K562 (cell line): Measurements from ENCODE around the gene ADAM8. TPM values are rescaled to one million over a fixed set of nuclear protein-coding genes. Genes with fewer than 3 reads are reported as not detected.

Source experiments
- ARID1B ChIP-seq: fragments of 450-650 bp; IDR thresholded peaks from 2 replicates; pipeline ENCODE4 v1.6.1; 2016; ENCODE audit warnings: antibody characterized with exemption, mild to moderate bottlenecking, inconsistent platforms
- CC2D1A ChIP-seq: fragments of 450-650 bp; IDR thresholded peaks from 2 replicates; pipeline ENCODE4 v1.6.1; 2017; ENCODE audit warnings: mild to moderate bottlenecking
- CREM ChIP-seq: IDR thresholded peaks from 2 replicates; pipeline ENCODE4 v1.6.1; 2014; ENCODE audit warnings: antibody characterized with exemption, low read depth
- HSF4 ChIP-seq: fragments of 250-450 bp; sonication (Bioruptor Pico); IDR thresholded peaks from 2 replicates; pipeline ENCODE4 v2.1.2; 2022; ENCODE audit warnings: mild to moderate bottlenecking, moderate library complexity, borderline replicate concordance
- NFRKB ChIP-seq: fragments of 450-650 bp; IDR thresholded peaks from 2 replicates; pipeline ENCODE4 v1.6.1; 2016; ENCODE audit warnings: low read depth
- STAT5B ChIP-seq: fragments of 250-450 bp; sonication (Bioruptor Pico); IDR thresholded peaks from 2 replicates; pipeline ENCODE4 v1.8.0; 2021; ENCODE audit warnings: mild to moderate bottlenecking, inconsistent platforms
- TAF1 ChIP-seq: IDR thresholded peaks from 2 replicates; pipeline ENCODE4 v1.6.1; 2011; ENCODE audit warnings: mild to moderate bottlenecking, low read length, moderate library complexity; ENCODE audit not compliant: insufficient read depth, control insufficient read depth, severe bottlenecking; ENCODE audit errors: extremely low read depth
- TCF7 ChIP-seq: sonication (generic); IDR thresholded peaks from 2 replicates; pipeline ENCODE4 v1.6.1; 2016; ENCODE audit warnings: antibody characterized with exemption, borderline replicate concordance
- THRB ChIP-seq: fragments of 450-650 bp; formaldehyde crosslinking; conservative IDR thresholded peaks from 2 replicates; pipeline ENCODE4 v1.4.0; 2022; ENCODE audit warnings: mild to moderate bottlenecking, missing genetic modification characterization
- ZBTB5 ChIP-seq: fragments of 450-650 bp; IDR thresholded peaks from 2 replicates; pipeline ENCODE4 v1.6.1; 2017; ENCODE audit warnings: antibody characterized with exemption
- ZFP36 ChIP-seq: fragments of 150-350 bp; IDR thresholded peaks from 2 replicates; pipeline ENCODE4 v1.6.1; 2018; ENCODE audit warnings: low read length, low read depth; ENCODE audit not compliant: partially characterized antibody
- ZNF140 ChIP-seq: fragments of 250-450 bp; sonication (Bioruptor Pico); IDR thresholded peaks from 2 replicates; pipeline ENCODE4 v1.8.0; 2021; ENCODE audit warnings: moderate library complexity, mild to moderate bottlenecking, inconsistent platforms
- ZNF354B ChIP-seq: fragments of 250-450 bp; sonication (Bioruptor Pico); IDR thresholded peaks from 2 replicates; pipeline ENCODE4 v1.4.0; 2020
- ZNF445 ChIP-seq: fragments of 250-450 bp; sonication (Bioruptor Pico); IDR thresholded peaks from 2 replicates; pipeline ENCODE4 v1.4.0; 2020; ENCODE audit warnings: low read depth, mild to moderate bottlenecking, moderate library complexity
- ZNF668 ChIP-seq: fragments of 250-450 bp; sonication (Bioruptor Pico); IDR thresholded peaks from 2 replicates; pipeline ENCODE4 v1.8.0; 2022; ENCODE audit warnings: mild to moderate bottlenecking, inconsistent platforms
- ZNF707 ChIP-seq: fragments of 250-450 bp; sonication (Bioruptor Pico); conservative IDR thresholded peaks from 2 replicates; pipeline ENCODE4 v1.8.0; 2022; ENCODE audit warnings: inconsistent platforms, mild to moderate bottlenecking, moderate library complexity
- ZSCAN29 ChIP-seq: fragments of 450-650 bp; IDR thresholded peaks from 2 replicates; pipeline ENCODE4 v1.6.1; 2017
- polyA plus RNA-seq, 8 experiments: library from polyadenylated mRNA; depleted of rRNA in 4 of 8; stranded (reverse) in 5 of 8; unstranded in 3 of 8; fragments of >200 nt; fragmentation: Nextera tagmentation in 2 of 8; fragmentation: Illumina TruSeq in 1 of 8; extraction: Ambion mirVana in 2 of 8; extraction: Trizol in 1 of 8; gene quantifications; 2 replicates each; pipeline versions ENCODE4 v1.2.1 to v1.2.3, GENCODE V29; 2011 to 2014; ENCODE audit warnings: inconsistent platforms in 1 of 8, missing spikeins in 1 of 8
- total RNA-seq, 7 experiments: library from RNA; depleted of rRNA in 6 of 7; stranded (reverse); fragments of >200 nt in 6 of 7; fragmentation: Illumina TruSeq in 2 of 7; extraction: Trizol in 2 of 7; gene quantifications; 2 replicates each; pipeline versions ENCODE4 v1.2.1 to v1.2.3, GENCODE V29; 2011 to 2021; ENCODE audit warnings: low replicate concordance in 1 of 7
- TF ChIP-seq, protein P1 (sequence below), 2 experiments: fragments of 450-650 bp; IDR thresholded peaks; 2 replicates each; pipeline ENCODE4 v1.6.1; 2016
- TF ChIP-seq, protein P2 (sequence below), 2 experiments: fragments of 450-650 bp in 1 of 2; IDR thresholded peaks; 2 replicates each; pipeline ENCODE4 v1.6.1; 2011 to 2017; ENCODE audit warnings: low read depth in 2 of 2, antibody characterized with exemption in 1 of 2, borderline replicate concordance in 1 of 2, low read length in 1 of 2, mild to moderate bottlenecking in 1 of 2, mixed read lengths in 1 of 2; ENCODE audit not compliant: control insufficient read depth in 1 of 2

Gene ADAM8
- total and polyA plus RNA-seq, 9 of the 15 experiments (the other 6 are each of a cell fraction or from before 2014, with no cell fraction given): 0.07 to 7.0 (median 1.1) TPM

- TF ChIP-seq STAT5B (CRISPR knock-in tag) (no peak), ARID1B (peak; percentile 90), ZNF140 (no peak), ZFP36 (no peak), ZNF707 (CRISPR knock-in tag) (no peak), CREM (0 out of 2 replicates have a peak, but pooled peaks have one; percentile 3), ZNF354B (CRISPR knock-in tag) (no peak), ZNF668 (no peak), HSF4 (CRISPR knock-in tag) (no peak), TCF7 (no peak), ZNF445 (CRISPR knock-in tag) (no peak), ZBTB5 (no peak), ZSCAN29 (no peak), THRB (no peak), CC2D1A (no peak; the same call in 1 of the 2 replicates), NFRKB (no peak), TAF1 (no peak)
- TF ChIP-seq, protein P1, sequence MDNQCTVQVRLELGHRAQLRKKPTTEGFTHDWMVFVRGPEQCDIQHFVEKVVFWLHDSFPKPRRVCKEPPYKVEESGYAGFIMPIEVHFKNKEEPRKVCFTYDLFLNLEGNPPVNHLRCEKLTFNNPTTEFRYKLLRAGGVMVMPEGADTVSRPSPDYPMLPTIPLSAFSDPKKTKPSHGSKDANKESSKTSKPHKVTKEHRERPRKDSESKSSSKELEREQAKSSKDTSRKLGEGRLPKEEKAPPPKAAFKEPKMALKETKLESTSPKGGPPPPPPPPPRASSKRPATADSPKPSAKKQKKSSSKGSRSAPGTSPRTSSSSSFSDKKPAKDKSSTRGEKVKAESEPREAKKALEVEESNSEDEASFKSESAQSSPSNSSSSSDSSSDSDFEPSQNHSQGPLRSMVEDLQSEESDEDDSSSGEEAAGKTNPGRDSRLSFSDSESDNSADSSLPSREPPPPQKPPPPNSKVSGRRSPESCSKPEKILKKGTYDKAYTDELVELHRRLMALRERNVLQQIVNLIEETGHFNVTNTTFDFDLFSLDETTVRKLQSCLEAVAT (IDR thresholded peaks at IDR 0.05): no peak
- TF ChIP-seq, protein P2, sequence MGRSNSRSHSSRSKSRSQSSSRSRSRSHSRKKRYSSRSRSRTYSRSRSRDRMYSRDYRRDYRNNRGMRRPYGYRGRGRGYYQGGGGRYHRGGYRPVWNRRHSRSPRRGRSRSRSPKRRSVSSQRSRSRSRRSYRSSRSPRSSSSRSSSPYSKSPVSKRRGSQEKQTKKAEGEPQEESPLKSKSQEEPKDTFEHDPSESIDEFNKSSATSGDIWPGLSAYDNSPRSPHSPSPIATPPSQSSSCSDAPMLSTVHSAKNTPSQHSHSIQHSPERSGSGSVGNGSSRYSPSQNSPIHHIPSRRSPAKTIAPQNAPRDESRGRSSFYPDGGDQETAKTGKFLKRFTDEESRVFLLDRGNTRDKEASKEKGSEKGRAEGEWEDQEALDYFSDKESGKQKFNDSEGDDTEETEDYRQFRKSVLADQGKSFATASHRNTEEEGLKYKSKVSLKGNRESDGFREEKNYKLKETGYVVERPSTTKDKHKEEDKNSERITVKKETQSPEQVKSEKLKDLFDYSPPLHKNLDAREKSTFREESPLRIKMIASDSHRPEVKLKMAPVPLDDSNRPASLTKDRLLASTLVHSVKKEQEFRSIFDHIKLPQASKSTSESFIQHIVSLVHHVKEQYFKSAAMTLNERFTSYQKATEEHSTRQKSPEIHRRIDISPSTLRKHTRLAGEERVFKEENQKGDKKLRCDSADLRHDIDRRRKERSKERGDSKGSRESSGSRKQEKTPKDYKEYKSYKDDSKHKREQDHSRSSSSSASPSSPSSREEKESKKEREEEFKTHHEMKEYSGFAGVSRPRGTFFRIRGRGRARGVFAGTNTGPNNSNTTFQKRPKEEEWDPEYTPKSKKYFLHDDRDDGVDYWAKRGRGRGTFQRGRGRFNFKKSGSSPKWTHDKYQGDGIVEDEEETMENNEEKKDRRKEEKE (IDR thresholded peaks at IDR 0.05; ENCODE audit: borderline replicate concordance in 1 of 2, control insufficient read depth in 1 of 2, low read depth in 2 of 2, low read length in 1 of 2): no peak
Observed at GRCh38 chr10:133245439-133246235, 31.0 kb downstream of the ADAM8 start (continued).
